K562 (cell line): ENCODE measurements around the gene MBOAT7. TPM values are rescaled to one million over a fixed set of nuclear protein-coding genes. Genes with fewer than 3 reads are reported as not detected.
A peak's percentile ranks its signal among the peaks of the same experiment; 100 is the strongest.

Source experiments
- CBX5 ChIP-seq: IDR thresholded peaks from 2 replicates; pipeline ENCODE4 v1.6.1; 2014; ENCODE audit warnings: low read depth, borderline replicate concordance
- CHD1 ChIP-seq: fragments of 200-600 bp; sonication (generic); IDR thresholded peaks from one replicate; pipeline ENCODE4 v1.6.1; 2012; ENCODE audit warnings: mild to moderate bottlenecking, moderate library complexity, low read length, inconsistent platforms
- CREM ChIP-seq: IDR thresholded peaks from 2 replicates; pipeline ENCODE4 v1.6.1; 2014; ENCODE audit warnings: antibody characterized with exemption, low read depth
- EZH2 ChIP-seq: IDR thresholded peaks from 2 replicates; pipeline ENCODE4 v1.6.1; 2012; ENCODE audit warnings: low read depth, mild to moderate bottlenecking, inconsistent platforms, low read length, borderline replicate concordance
- GABPA ChIP-seq: fragments of 200-800 bp; sonication (Bioruptor generic); conservative IDR thresholded peaks from 2 replicates; pipeline ENCODE4 v1.6.1; 2016; ENCODE audit warnings: low read depth, missing genetic modification characterization, missing compliant biosample characterization
- KLF13 ChIP-seq: fragments of 450-650 bp; IDR thresholded peaks from 2 replicates; pipeline ENCODE4 v1.6.1; 2016; ENCODE audit warnings: missing genetic modification characterization, low read depth, mild to moderate bottlenecking, missing compliant biosample characterization, moderate library complexity, borderline replicate concordance
- MCM7 ChIP-seq, 2 experiments: fragments of 450-650 bp; IDR thresholded peaks; 2 replicates each; pipeline ENCODE4 v1.6.1; 2016 to 2018
- PML ChIP-seq: IDR thresholded peaks from 2 replicates; pipeline ENCODE4 v1.6.1; 2012; ENCODE audit warnings: low read length, inconsistent platforms
- SAFB ChIP-seq: fragments of 200-400 bp; formaldehyde crosslinking; IDR thresholded peaks from 2 replicates; pipeline ENCODE4 v1.6.1; 2017; ENCODE audit warnings: low read depth, low read length, borderline replicate concordance
- SOX6 ChIP-seq: fragments of 450-650 bp; IDR thresholded peaks from 2 replicates; pipeline ENCODE4 v1.6.1; 2014; ENCODE audit warnings: mild to moderate bottlenecking
- SP1 ChIP-seq: sonication (generic); formaldehyde crosslinking; IDR thresholded peaks from 2 replicates; pipeline ENCODE4 v1.8.1; 2022; ENCODE audit warnings: mild to moderate bottlenecking, missing genetic modification reagents
- SREBF2 ChIP-seq: sonication (generic); formaldehyde crosslinking; IDR thresholded peaks from 2 replicates; pipeline ENCODE4 v1.4.0; 2020; ENCODE audit warnings: mild to moderate bottlenecking, missing genetic modification reagents
- SRSF1 ChIP-seq: fragments of 200-400 bp; formaldehyde crosslinking; IDR thresholded peaks from 2 replicates; pipeline ENCODE4 v1.6.1; 2017; ENCODE audit warnings: mild to moderate bottlenecking, low read depth, low read length, moderate library complexity
- ZNF589 ChIP-seq: fragments of 200-800 bp; sonication (Bioruptor generic); IDR thresholded peaks from 2 replicates; pipeline ENCODE4 v1.6.1; 2016; ENCODE audit warnings: low read depth, missing genetic modification characterization, missing compliant biosample characterization
- polyA plus RNA-seq, 8 experiments: library from polyadenylated mRNA; depleted of rRNA in 4 of 8; stranded (reverse) in 5 of 8; unstranded in 3 of 8; fragments of >200 nt; fragmentation: Nextera tagmentation in 2 of 8; fragmentation: Illumina TruSeq in 1 of 8; extraction: Ambion mirVana in 2 of 8; extraction: Trizol in 1 of 8; gene quantifications; 2 replicates each; pipeline versions ENCODE4 v1.2.1 to v1.2.3, GENCODE V29; 2011 to 2014; ENCODE audit warnings: inconsistent platforms in 1 of 8, missing spikeins in 1 of 8
- total RNA-seq, 7 experiments: library from RNA; depleted of rRNA in 6 of 7; stranded (reverse); fragments of >200 nt in 6 of 7; fragmentation: Illumina TruSeq in 2 of 7; extraction: Trizol in 2 of 7; gene quantifications; 2 replicates each; pipeline versions ENCODE4 v1.2.1 to v1.2.3, GENCODE V29; 2011 to 2021; ENCODE audit warnings: low replicate concordance in 1 of 7
- TF ChIP-seq, protein P1 (sequence below): sonication (generic); IDR thresholded peaks from 2 replicates; pipeline ENCODE4 v1.6.1; 2016
- TF ChIP-seq, protein P2 (sequence below): fragments of 450-650 bp; formaldehyde crosslinking; conservative IDR thresholded peaks from 2 replicates; pipeline ENCODE4 v1.4.0; 2022; ENCODE audit warnings: mild to moderate bottlenecking, missing genetic modification characterization
- TF ChIP-seq, protein P3 (sequence below): fragments of 450-650 bp; formaldehyde crosslinking; IDR thresholded peaks from 2 replicates; pipeline ENCODE4 v1.4.0; 2022; ENCODE audit warnings: missing genetic modification characterization
- TF ChIP-seq, protein P4 (sequence below): fragments of 450-650 bp; IDR thresholded peaks from 2 replicates; pipeline ENCODE4 v1.7.1; 2018; ENCODE audit warnings: mild to moderate bottlenecking, low read depth; ENCODE audit not compliant: partially characterized antibody

The MBOAT7 gene
- total and polyA plus RNA-seq, 9 of the 15 experiments (the other 6 are each of a cell fraction or from before 2014, with no cell fraction given), result 1.4 to 153 (median 56.1) TPM

DNA sequence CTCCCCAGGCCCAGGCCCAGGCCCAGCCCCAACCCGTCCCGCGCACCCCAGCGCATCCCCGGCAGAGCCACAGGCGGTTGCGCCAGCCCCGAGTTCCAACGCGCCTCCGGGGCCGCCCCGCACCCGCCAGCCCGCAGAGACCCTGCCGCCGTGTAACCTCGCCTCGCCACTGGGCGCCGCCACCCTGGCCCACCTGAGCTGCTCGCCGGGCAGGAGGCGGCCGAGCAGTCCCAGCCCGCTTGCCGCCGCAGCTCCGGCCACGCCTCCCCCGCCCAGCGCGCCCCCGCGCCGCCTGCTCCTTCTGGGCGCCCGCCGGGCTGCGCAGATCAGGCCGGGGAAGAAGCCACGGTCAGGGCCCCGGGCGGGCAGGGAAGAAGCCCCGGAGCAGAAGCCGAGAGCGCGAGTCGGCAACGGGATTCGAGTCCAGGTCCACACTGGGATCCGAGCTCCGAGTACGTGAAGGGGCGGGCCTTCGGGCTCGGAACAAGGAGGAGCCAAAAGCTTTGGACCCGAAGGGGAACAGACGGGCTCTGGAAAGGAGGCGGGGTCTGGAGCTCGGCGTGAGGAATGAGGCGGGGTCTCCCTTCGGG, at the start of gene MBOAT7 (continued):
- TF ChIP-seq GABPA (tag) (no peak), SREBF2 (CRISPR knock-in tag) (no peak), SAFB (no peak), MCM7 (IDR thresholded peaks at IDR 0.05) (no peak), SOX6 (0 out of 2 replicates have a peak, but pooled peaks have one; percentile 18), EZH2 (no peak), SRSF1 (no peak), ZNF589 (CRISPR knock-in tag) (no peak), CHD1 (no peak), PML (no peak), CREM (no peak), KLF13 (tag) (peak; percentile 93), CBX5 (no peak), SP1 (no peak; the same call in 1 of the 2 replicates)
- TF ChIP-seq, protein P1, sequence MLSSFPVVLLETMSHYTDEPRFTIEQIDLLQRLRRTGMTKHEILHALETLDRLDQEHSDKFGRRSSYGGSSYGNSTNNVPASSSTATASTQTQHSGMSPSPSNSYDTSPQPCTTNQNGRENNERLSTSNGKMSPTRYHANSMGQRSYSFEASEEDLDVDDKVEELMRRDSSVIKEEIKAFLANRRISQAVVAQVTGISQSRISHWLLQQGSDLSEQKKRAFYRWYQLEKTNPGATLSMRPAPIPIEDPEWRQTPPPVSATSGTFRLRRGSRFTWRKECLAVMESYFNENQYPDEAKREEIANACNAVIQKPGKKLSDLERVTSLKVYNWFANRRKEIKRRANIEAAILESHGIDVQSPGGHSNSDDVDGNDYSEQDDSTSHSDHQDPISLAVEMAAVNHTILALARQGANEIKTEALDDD, result no peak
- TF ChIP-seq, protein P2, sequence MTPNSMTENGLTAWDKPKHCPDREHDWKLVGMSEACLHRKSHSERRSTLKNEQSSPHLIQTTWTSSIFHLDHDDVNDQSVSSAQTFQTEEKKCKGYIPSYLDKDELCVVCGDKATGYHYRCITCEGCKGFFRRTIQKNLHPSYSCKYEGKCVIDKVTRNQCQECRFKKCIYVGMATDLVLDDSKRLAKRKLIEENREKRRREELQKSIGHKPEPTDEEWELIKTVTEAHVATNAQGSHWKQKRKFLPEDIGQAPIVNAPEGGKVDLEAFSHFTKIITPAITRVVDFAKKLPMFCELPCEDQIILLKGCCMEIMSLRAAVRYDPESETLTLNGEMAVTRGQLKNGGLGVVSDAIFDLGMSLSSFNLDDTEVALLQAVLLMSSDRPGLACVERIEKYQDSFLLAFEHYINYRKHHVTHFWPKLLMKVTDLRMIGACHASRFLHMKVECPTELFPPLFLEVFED (CRISPR knock-in tag), result no peak
- TF ChIP-seq, protein P3, sequence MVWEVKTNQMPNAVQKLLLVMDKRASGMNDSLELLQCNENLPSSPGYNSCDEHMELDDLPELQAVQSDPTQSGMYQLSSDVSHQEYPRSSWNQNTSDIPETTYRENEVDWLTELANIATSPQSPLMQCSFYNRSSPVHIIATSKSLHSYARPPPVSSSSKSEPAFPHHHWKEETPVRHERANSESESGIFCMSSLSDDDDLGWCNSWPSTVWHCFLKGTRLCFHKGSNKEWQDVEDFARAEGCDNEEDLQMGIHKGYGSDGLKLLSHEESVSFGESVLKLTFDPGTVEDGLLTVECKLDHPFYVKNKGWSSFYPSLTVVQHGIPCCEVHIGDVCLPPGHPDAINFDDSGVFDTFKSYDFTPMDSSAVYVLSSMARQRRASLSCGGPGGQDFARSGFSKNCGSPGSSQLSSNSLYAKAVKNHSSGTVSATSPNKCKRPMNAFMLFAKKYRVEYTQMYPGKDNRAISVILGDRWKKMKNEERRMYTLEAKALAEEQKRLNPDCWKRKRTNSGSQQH (CRISPR knock-in tag), result no peak
- TF ChIP-seq, protein P4, sequence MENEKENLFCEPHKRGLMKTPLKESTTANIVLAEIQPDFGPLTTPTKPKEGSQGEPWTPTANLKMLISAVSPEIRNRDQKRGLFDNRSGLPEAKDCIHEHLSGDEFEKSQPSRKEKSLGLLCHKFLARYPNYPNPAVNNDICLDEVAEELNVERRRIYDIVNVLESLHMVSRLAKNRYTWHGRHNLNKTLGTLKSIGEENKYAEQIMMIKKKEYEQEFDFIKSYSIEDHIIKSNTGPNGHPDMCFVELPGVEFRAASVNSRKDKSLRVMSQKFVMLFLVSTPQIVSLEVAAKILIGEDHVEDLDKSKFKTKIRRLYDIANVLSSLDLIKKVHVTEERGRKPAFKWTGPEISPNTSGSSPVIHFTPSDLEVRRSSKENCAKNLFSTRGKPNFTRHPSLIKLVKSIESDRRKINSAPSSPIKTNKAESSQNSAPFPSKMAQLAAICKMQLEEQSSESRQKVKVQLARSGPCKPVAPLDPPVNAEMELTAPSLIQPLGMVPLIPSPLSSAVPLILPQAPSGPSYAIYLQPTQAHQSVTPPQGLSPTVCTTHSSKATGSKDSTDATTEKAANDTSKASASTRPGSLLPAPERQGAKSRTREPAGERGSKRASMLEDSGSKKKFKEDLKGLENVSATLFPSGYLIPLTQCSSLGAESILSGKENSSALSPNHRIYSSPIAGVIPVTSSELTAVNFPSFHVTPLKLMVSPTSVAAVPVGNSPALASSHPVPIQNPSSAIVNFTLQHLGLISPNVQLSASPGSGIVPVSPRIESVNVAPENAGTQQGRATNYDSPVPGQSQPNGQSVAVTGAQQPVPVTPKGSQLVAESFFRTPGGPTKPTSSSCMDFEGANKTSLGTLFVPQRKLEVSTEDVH, result no peak
